ENCODE measurements around the gene KHDC1.
"Not testable (repeated sequence)": the region's sequence is repeated elsewhere in the genome, so short reads cannot be mapped to it uniquely, and the experiment has no call there.

KHDC1 gene

GRCh38 chr6:73200735-73201134 lies 62.3 kb downstream of the KHDC1 start:
- ATAC-seq (replicated peaks; ENCODE audit: extremely low read depth, poor library complexity, severe bottlenecking) (no peak), DNase-seq (ENCODE audit: low spot score in 2 of 2) (no peak)
- H3K4me1 Mint-ChIP-seq, result no peaks in the 10 kb centered on the region
- H3K27ac Mint-ChIP-seq (ENCODE audit: low read depth), result no peak overlapping the region
- no peak overlapping the region for H3K4me3 Mint-ChIP-seq
- no peaks in the 10 kb centered on the region for H3K27me3 Mint-ChIP-seq
- H3K36me3 Mint-ChIP-seq (ENCODE audit: insufficient read depth), result no peaks in the 10 kb centered on the region
- H3K9me3 Mint-ChIP-seq, result no peaks in the 10 kb centered on the region

- DNase-seq (ENCODE audit: low spot score in 2 of 2) (no peak), ATAC-seq (replicated peaks; ENCODE audit: extremely low read depth, poor library complexity, severe bottlenecking) (no peak)
- Mint-ChIP-seq H3K9me3 (no peaks in the 10 kb centered on the region), H3K27me3 (no peaks in the 10 kb centered on the region), H3K4me3 (no peak overlapping the region), H3K36me3 (ENCODE audit: insufficient read depth) (no peaks in the 10 kb centered on the region), H3K27ac (ENCODE audit: low read depth) (no peak overlapping the region), H3K4me1 (no peaks in the 10 kb centered on the region)
Measured at GRCh38 chr6:73200247-73200646, 62.7 kb downstream of the KHDC1 start.

GRCh38 chr6:73194744-73195143 lies 68.3 kb downstream of the KHDC1 start:
- ATAC-seq (replicated peaks; ENCODE audit: extremely low read depth, poor library complexity, severe bottlenecking) (no peak), DNase-seq (ENCODE audit: low spot score in 2 of 2) (no peak)
- H3K27ac Mint-ChIP-seq (ENCODE audit: low read depth), result no peak overlapping the region
- no peaks in the 10 kb centered on the region for H3K27me3 Mint-ChIP-seq
- H3K4me3 Mint-ChIP-seq, result no peak overlapping the region
- no peaks in the 10 kb centered on the region for H3K9me3 Mint-ChIP-seq
- H3K4me1 Mint-ChIP-seq, result no peaks in the 10 kb centered on the region
- H3K36me3 Mint-ChIP-seq (ENCODE audit: insufficient read depth), result no peaks in the 10 kb centered on the region

GRCh38 chr6:73193302-73193701 lies 69.7 kb downstream of the KHDC1 start:
- DNase-seq (ENCODE audit: low spot score in 2 of 2); ATAC-seq (replicated peaks; ENCODE audit: extremely low read depth, poor library complexity, severe bottlenecking); H3K4me3 Mint-ChIP-seq; H3K36me3 Mint-ChIP-seq (ENCODE audit: insufficient read depth); H3K4me1 Mint-ChIP-seq; H3K9me3 Mint-ChIP-seq; H3K27ac Mint-ChIP-seq (ENCODE audit: low read depth); H3K27me3 Mint-ChIP-seq: not testable (repeated sequence)
